OCI-LY7 (cell line): Measurements from ENCODE around the gene IRF2.

ENCODE experiments used
- EZH2phosphoT487 ChIP-seq: fragments of 200-600 bp; sonication (generic); IDR thresholded peaks from 2 replicates; pipeline ENCODE4 v1.6.1; 2018; ENCODE audit warnings: low read depth, borderline replicate concordance, mild to moderate bottlenecking, mixed run types, antibody characterized with exemption, low read length, moderate library complexity, mixed read lengths
- TF ChIP-seq, protein P1 (sequence below): fragments of 200-600 bp; sonication (generic); conservative IDR thresholded peaks from 2 replicates; pipeline ENCODE4 v1.5.1; 2014; ENCODE audit warnings: mild to moderate bottlenecking, antibody characterized with exemption, low read length, moderate library complexity, mixed read lengths

DNA sequence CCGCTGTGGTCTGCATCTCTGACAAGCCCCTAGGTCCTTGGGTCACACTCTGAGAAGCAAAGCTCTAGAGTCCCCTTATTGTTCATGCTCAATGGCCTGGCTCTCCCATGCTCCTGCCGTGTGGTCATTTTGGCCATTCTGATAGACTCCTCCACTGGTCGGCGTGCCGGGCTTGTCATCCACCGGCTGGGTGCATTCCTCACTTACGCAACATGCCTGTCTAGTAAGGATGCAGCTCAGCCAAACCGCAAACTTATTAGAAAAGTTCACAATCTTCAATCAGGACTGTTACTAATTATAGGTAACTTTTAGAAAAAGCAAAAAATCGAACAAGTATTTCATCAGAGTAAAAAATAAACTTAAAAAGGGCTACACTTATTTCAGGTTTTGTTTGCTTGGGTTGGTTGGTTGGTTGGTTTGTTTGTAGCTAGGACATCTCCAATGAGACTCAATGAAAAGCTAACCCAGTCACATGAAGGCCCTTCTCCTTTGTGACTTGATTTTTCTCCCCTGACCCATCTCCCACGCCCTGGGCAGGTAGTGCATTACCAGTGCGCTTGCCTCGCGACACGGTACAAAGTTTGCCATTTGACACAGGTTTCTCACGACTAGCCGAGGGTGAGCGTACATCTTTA, 41.0 kb downstream of the IRF2 start:
- TF ChIP-seq, protein P1, sequence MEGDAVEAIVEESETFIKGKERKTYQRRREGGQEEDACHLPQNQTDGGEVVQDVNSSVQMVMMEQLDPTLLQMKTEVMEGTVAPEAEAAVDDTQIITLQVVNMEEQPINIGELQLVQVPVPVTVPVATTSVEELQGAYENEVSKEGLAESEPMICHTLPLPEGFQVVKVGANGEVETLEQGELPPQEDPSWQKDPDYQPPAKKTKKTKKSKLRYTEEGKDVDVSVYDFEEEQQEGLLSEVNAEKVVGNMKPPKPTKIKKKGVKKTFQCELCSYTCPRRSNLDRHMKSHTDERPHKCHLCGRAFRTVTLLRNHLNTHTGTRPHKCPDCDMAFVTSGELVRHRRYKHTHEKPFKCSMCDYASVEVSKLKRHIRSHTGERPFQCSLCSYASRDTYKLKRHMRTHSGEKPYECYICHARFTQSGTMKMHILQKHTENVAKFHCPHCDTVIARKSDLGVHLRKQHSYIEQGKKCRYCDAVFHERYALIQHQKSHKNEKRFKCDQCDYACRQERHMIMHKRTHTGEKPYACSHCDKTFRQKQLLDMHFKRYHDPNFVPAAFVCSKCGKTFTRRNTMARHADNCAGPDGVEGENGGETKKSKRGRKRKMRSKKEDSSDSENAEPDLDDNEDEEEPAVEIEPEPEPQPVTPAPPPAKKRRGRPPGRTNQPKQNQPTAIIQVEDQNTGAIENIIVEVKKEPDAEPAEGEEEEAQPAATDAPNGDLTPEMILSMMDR: no peak
- TF ChIP-seq EZH2phosphoT487: no peak
